Measurements from ENCODE around the gene SHISA6.

SHISA6 gene

DNA sequence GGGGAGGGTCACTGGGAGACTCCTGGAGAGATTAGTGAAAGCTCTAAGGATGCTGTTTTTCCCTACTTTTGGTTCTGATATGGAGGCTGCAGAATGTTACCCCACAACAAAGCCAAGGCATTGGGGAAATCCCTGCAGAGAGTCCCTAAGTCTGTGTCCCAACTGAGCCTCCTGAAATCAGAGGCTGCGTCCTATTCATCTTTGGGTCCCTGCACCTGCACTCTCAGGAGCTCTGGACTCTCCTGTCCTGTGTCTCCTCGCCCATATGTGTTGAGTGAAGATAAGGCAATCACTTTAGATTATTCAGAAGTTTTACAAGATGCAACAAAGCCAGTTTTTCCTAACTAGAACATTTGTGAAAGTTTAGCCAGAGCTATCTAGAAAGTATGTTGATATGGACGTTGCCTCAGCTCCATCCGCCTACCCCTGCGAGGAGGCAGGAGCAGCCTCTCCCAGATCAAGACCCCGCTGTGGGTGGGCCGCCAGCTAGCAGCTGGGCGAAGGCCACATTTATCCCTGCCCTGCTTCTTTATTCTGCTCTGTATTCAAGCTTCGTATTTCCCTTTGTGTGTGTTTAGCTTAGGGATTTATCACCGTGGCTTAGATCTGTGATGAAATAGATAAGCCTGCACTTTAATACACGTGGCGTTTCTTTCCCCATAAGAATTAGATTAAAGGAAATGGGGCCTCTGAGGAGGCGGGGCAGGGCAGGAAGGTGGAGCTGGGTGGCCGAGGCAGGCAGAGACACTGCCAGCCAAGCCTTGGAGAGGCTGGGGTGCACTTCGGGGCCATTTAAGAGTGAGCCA is 37.4 kb downstream of the SHISA6 start:
- TF ChIP-seq SIN3A (IDR thresholded peaks at IDR 0.05; ENCODE audit: borderline replicate concordance, insufficient read depth, low read length) = no peak
- TF ChIP-seq POLR2AphosphoS5 (IDR thresholded peaks at IDR 0.05; ENCODE audit: low read depth, low read length) = no peak
- TF ChIP-seq, protein P1, sequence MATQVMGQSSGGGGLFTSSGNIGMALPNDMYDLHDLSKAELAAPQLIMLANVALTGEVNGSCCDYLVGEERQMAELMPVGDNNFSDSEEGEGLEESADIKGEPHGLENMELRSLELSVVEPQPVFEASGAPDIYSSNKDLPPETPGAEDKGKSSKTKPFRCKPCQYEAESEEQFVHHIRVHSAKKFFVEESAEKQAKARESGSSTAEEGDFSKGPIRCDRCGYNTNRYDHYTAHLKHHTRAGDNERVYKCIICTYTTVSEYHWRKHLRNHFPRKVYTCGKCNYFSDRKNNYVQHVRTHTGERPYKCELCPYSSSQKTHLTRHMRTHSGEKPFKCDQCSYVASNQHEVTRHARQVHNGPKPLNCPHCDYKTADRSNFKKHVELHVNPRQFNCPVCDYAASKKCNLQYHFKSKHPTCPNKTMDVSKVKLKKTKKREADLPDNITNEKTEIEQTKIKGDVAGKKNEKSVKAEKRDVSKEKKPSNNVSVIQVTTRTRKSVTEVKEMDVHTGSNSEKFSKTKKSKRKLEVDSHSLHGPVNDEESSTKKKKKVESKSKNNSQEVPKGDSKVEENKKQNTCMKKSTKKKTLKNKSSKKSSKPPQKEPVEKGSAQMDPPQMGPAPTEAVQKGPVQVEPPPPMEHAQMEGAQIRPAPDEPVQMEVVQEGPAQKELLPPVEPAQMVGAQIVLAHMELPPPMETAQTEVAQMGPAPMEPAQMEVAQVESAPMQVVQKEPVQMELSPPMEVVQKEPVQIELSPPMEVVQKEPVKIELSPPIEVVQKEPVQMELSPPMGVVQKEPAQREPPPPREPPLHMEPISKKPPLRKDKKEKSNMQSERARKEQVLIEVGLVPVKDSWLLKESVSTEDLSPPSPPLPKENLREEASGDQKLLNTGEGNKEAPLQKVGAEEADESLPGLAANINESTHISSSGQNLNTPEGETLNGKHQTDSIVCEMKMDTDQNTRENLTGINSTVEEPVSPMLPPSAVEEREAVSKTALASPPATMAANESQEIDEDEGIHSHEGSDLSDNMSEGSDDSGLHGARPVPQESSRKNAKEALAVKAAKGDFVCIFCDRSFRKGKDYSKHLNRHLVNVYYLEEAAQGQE (IDR thresholded peaks at IDR 0.05; ENCODE audit: insufficient read depth in 1 of 2, low read depth in 2 of 2, low read length in 2 of 2) = no peak
- TF ChIP-seq FOXP2 (optimal IDR thresholded peaks at IDR 0.05; ENCODE audit: borderline replicate concordance, extremely low read depth, extremely low read length, insufficient read depth) = no peak
- no peak for TF ChIP-seq TAF1 (IDR thresholded peaks at IDR 0.05; ENCODE audit: borderline replicate concordance, insufficient read depth, low read length)

- TF ChIP-seq, protein P1 (IDR thresholded peaks at IDR 0.05; ENCODE audit: insufficient read depth in 1 of 2, low read depth in 2 of 2, low read length in 2 of 2) = no peak
- TF ChIP-seq SIN3A (IDR thresholded peaks at IDR 0.05; ENCODE audit: borderline replicate concordance, insufficient read depth, low read length) (no peak), FOXP2 (optimal IDR thresholded peaks at IDR 0.05; ENCODE audit: borderline replicate concordance, extremely low read depth, extremely low read length, insufficient read depth) (no peak), TAF1 (IDR thresholded peaks at IDR 0.05; ENCODE audit: borderline replicate concordance, insufficient read depth, low read length) (no peak), POLR2AphosphoS5 (IDR thresholded peaks at IDR 0.05; ENCODE audit: low read depth, low read length) (no peak)
Observed at GRCh38 chr17:11278992-11279270, 37.9 kb downstream of the SHISA6 start.

- no peak for TF ChIP-seq FOXP2 (optimal IDR thresholded peaks at IDR 0.05; ENCODE audit: borderline replicate concordance, extremely low read depth, extremely low read length, insufficient read depth)
- TF ChIP-seq, protein P1 (IDR thresholded peaks at IDR 0.05; ENCODE audit: insufficient read depth in 1 of 2, low read depth in 2 of 2, low read length in 2 of 2) = no peak
Observed at GRCh38 chr17:11279776-11280344, 38.8 kb downstream of the SHISA6 start.

DNA sequence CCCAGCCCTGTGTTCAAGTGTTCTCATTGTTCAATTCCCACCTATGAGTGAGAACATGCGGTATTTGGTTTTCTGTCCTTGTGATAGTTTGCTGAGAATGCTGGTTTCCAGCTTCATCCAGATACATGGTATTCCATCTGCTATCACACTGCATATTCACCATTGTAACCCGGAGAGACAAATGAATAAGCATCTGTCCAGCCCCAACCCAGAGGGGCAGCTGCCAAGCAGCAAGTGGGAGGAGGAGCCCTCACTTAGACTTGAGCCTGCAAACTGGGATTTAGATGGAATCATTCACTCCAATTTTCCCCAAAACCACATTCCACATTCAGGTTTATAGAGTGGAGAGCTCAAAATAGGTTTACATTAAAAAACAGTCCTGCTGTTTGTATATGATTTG is 41.6 kb downstream of the SHISA6 start:
- TF ChIP-seq TAF1 (IDR thresholded peaks at IDR 0.05; ENCODE audit: borderline replicate concordance, insufficient read depth, low read length) (no peak), FOXP2 (optimal IDR thresholded peaks at IDR 0.05; ENCODE audit: borderline replicate concordance, extremely low read depth, extremely low read length, insufficient read depth) (no peak), POLR2AphosphoS5 (IDR thresholded peaks at IDR 0.05; ENCODE audit: low read depth, low read length) (no peak), SIN3A (IDR thresholded peaks at IDR 0.05; ENCODE audit: borderline replicate concordance, insufficient read depth, low read length) (no peak)
- TF ChIP-seq, protein P1 (IDR thresholded peaks at IDR 0.05; ENCODE audit: insufficient read depth in 1 of 2, low read depth in 2 of 2, low read length in 2 of 2) = no peak

Data from PFSK-1 (cell line).